Activated naive CD4-positive, alpha-beta T cell treated with anti-CD3 and anti-CD28 coated beads, Interleukin-2, amount 50 U/mL, for 24 hours (primary cell): ENCODE data around the gene RILPL2.
"Not testable (repeated sequence)": the region's sequence is repeated elsewhere in the genome, so short reads cannot be mapped to it uniquely, and the experiment has no call there.

ENCODE experiments used
- H3K27ac Mint-ChIP-seq: one replicate; pipeline ENCODE4 v1.8.0; 2021; ENCODE audit warnings: mild to moderate bottlenecking, mixed read lengths
- H3K27me3 Mint-ChIP-seq: one replicate; pipeline ENCODE4 v1.8.0; 2021; ENCODE audit warnings: mixed read lengths
- H3K36me3 Mint-ChIP-seq: one replicate; pipeline ENCODE4 v1.8.0; 2021; ENCODE audit warnings: mixed read lengths
- H3K4me1 Mint-ChIP-seq: one replicate; pipeline ENCODE4 v1.8.0; 2021; ENCODE audit warnings: mixed read lengths
- H3K4me3 Mint-ChIP-seq: one replicate; pipeline ENCODE4 v1.8.0; 2021; ENCODE audit warnings: mild to moderate bottlenecking, mixed read lengths
- H3K9me3 Mint-ChIP-seq: one replicate; pipeline ENCODE4 v1.8.0; 2021; ENCODE audit warnings: mixed read lengths

The RILPL2 gene

GRCh38 chr12:123431951-123432817 is 4.3 kb downstream of the RILPL2 start:
- not testable (repeated sequence) for H3K9me3 Mint-ChIP-seq, H3K27me3 Mint-ChIP-seq
- H3K4me3 Mint-ChIP-seq = peak overlapping the region; percentile 83
- H3K4me1 Mint-ChIP-seq = peaks cover 47% of the 10 kb centered on the region
- H3K36me3 Mint-ChIP-seq = peaks cover 13% of the 10 kb centered on the region
- H3K27ac Mint-ChIP-seq = peak overlapping the region; percentile 88

- H3K36me3 Mint-ChIP-seq, H3K9me3 Mint-ChIP-seq, H3K4me3 Mint-ChIP-seq, H3K27ac Mint-ChIP-seq, H3K27me3 Mint-ChIP-seq: not testable (repeated sequence)
- H3K4me1 Mint-ChIP-seq = peaks cover 31% of the 10 kb centered on the region
Observed at GRCh38 chr12:123429101-123429500, 7.4 kb downstream of the RILPL2 start.

GRCh38 chr12:123428591-123428990 is 7.9 kb downstream of the RILPL2 start:
- no peaks in the 10 kb centered on the region for H3K27me3 Mint-ChIP-seq
- H3K36me3 Mint-ChIP-seq = peaks cover 8% of the 10 kb centered on the region
- H3K27ac Mint-ChIP-seq = no peak overlapping the region
- no peaks in the 10 kb centered on the region for H3K9me3 Mint-ChIP-seq
- no peak overlapping the region for H3K4me3 Mint-ChIP-seq
- H3K4me1 Mint-ChIP-seq = peaks cover 26% of the 10 kb centered on the region

- Mint-ChIP-seq H3K36me3 (peaks cover 6% of the 10 kb centered on the region), H3K4me1 (peaks cover 13% of the 10 kb centered on the region), H3K9me3 (no peaks in the 10 kb centered on the region), H3K4me3 (no peak overlapping the region), H3K27ac (no peak overlapping the region), H3K27me3 (no peaks in the 10 kb centered on the region)
Observed at GRCh38 chr12:123427036-123427769, 9.3 kb downstream of the RILPL2 start.

GRCh38 chr12:123421314-123421713 is 15.2 kb downstream of the RILPL2 start:
- Mint-ChIP-seq H3K4me1 (no peaks in the 10 kb centered on the region), H3K9me3 (no peaks in the 10 kb centered on the region), H3K27ac (no peak overlapping the region), H3K36me3 (peaks cover 8% of the 10 kb centered on the region), H3K27me3 (no peaks in the 10 kb centered on the region), H3K4me3 (no peak overlapping the region)

GRCh38 chr12:123410041-123410412 is 26.5 kb downstream of the RILPL2 start:
- H3K9me3 Mint-ChIP-seq = no peaks in the 10 kb centered on the region
- no peak overlapping the region for H3K27ac Mint-ChIP-seq
- no peaks in the 10 kb centered on the region for H3K4me1 Mint-ChIP-seq
- peaks cover 4% of the 10 kb centered on the region for H3K36me3 Mint-ChIP-seq
- no peaks in the 10 kb centered on the region for H3K27me3 Mint-ChIP-seq
- no peak overlapping the region for H3K4me3 Mint-ChIP-seq

GRCh38 chr12:123409284-123410040 is 27.0 kb downstream of the RILPL2 start:
- H3K4me3 Mint-ChIP-seq, H3K36me3 Mint-ChIP-seq, H3K9me3 Mint-ChIP-seq, H3K4me1 Mint-ChIP-seq, H3K27ac Mint-ChIP-seq, H3K27me3 Mint-ChIP-seq: not testable (repeated sequence)

GRCh38 chr12:123408619-123409018 is 27.9 kb downstream of the RILPL2 start:
- H3K4me1 Mint-ChIP-seq, H3K9me3 Mint-ChIP-seq, H3K27me3 Mint-ChIP-seq, H3K27ac Mint-ChIP-seq, H3K36me3 Mint-ChIP-seq, H3K4me3 Mint-ChIP-seq: not testable (repeated sequence)

- H3K4me3 Mint-ChIP-seq, H3K27me3 Mint-ChIP-seq, H3K27ac Mint-ChIP-seq, H3K9me3 Mint-ChIP-seq, H3K36me3 Mint-ChIP-seq, H3K4me1 Mint-ChIP-seq: not testable (repeated sequence)
Observed at GRCh38 chr12:123407934-123408333, 28.6 kb downstream of the RILPL2 start.

GRCh38 chr12:123407269-123407668 is 29.2 kb downstream of the RILPL2 start:
- H3K27me3 Mint-ChIP-seq, H3K36me3 Mint-ChIP-seq, H3K4me3 Mint-ChIP-seq, H3K4me1 Mint-ChIP-seq, H3K9me3 Mint-ChIP-seq, H3K27ac Mint-ChIP-seq: not testable (repeated sequence)

GRCh38 chr12:123404581-123404980 is 31.9 kb downstream of the RILPL2 start:
- Mint-ChIP-seq H3K4me3 (no peak overlapping the region), H3K27ac (no peak overlapping the region), H3K36me3 (peaks cover 3% of the 10 kb centered on the region)

GRCh38 chr12:123401753-123402683 is 34.5 kb downstream of the RILPL2 start:
- peaks cover 5% of the 10 kb centered on the region for H3K36me3 Mint-ChIP-seq

More at GRCh38 chr12:123404581-123404980, 31.9 kb downstream of the RILPL2 start:
- Mint-ChIP-seq H3K4me1 (peaks cover 4% of the 10 kb centered on the region), H3K9me3 (no peaks in the 10 kb centered on the region), H3K27me3 (no peaks in the 10 kb centered on the region)

GRCh38 chr12:123399255-123399617 is 37.2 kb downstream of the RILPL2 start:
- Mint-ChIP-seq H3K27me3 (no peaks in the 10 kb centered on the region), H3K4me1 (peaks cover 13% of the 10 kb centered on the region), H3K4me3 (no peak overlapping the region), H3K27ac (no peak overlapping the region), H3K9me3 (no peaks in the 10 kb centered on the region), H3K36me3 (peaks cover 8% of the 10 kb centered on the region)

More at GRCh38 chr12:123401753-123402683, 34.5 kb downstream of the RILPL2 start:
- Mint-ChIP-seq H3K9me3 (no peaks in the 10 kb centered on the region), H3K27ac (no peak overlapping the region), H3K27me3 (no peaks in the 10 kb centered on the region), H3K4me1 (peaks cover 7% of the 10 kb centered on the region), H3K4me3 (no peak overlapping the region)

- no peak overlapping the region for H3K4me3 Mint-ChIP-seq
- no peak overlapping the region for H3K27ac Mint-ChIP-seq
- H3K36me3 Mint-ChIP-seq = peaks cover 8% of the 10 kb centered on the region
- no peaks in the 10 kb centered on the region for H3K27me3 Mint-ChIP-seq
- H3K4me1 Mint-ChIP-seq = peaks cover 13% of the 10 kb centered on the region
- no peaks in the 10 kb centered on the region for H3K9me3 Mint-ChIP-seq
Observed at GRCh38 chr12:123398550-123399254, 37.8 kb downstream of the RILPL2 start.
